ENCODE results near the gene APOBEC3B.

DNA sequence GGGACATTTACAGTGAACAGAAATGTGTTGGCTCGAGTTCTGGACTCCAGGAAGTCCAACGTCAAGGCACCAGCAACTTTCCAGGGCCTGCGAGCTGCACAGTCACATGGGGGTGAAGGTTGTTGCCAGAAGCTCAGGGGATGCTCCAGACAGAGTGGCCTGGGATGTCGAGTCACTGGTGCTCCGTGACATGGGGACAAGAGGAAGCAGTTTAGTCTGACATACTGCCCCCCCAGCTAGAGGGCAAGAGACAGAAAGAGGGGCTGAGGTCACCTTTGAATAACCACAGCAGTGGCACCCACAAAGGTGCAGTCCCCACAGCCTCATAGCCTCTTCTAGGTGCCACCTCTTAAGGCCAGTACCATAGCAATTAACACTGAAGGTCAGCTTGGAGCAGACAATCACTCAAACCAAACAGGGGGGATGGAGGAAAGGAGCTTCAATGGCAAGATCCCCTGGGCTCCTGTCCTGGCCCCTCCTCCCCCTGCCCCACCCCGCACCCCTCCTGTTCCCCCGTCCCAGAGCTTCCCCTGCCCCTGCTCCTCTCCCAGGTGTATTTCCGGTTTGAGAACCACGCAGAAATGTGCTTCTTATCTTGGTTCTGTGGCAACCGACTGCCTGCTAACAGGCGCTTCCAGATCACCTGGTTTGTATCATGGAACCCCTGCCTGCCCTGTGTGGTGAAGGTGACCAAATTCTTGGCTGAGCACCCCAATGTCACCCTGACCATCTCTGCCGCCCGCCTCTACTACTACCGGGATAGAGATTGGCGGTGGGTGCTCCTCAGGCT, 42.6 kb downstream of the APOBEC3B start:
- TF ChIP-seq, protein P1, sequence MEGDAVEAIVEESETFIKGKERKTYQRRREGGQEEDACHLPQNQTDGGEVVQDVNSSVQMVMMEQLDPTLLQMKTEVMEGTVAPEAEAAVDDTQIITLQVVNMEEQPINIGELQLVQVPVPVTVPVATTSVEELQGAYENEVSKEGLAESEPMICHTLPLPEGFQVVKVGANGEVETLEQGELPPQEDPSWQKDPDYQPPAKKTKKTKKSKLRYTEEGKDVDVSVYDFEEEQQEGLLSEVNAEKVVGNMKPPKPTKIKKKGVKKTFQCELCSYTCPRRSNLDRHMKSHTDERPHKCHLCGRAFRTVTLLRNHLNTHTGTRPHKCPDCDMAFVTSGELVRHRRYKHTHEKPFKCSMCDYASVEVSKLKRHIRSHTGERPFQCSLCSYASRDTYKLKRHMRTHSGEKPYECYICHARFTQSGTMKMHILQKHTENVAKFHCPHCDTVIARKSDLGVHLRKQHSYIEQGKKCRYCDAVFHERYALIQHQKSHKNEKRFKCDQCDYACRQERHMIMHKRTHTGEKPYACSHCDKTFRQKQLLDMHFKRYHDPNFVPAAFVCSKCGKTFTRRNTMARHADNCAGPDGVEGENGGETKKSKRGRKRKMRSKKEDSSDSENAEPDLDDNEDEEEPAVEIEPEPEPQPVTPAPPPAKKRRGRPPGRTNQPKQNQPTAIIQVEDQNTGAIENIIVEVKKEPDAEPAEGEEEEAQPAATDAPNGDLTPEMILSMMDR (conservative IDR thresholded peaks at IDR 0.05 in 1 of 2, IDR thresholded peaks at IDR 0.05 in 1 of 2; ENCODE audit: extremely low read depth in 1 of 2, insufficient read depth in 1 of 2, low read depth in 1 of 2, low read length in 2 of 2): no peak
- no peak for TF ChIP-seq EZH2 (IDR thresholded peaks at IDR 0.05; ENCODE audit: borderline replicate concordance, low read length)

All from mammary epithelial cell (primary cell).